ENCODE data around the gene C10orf95.

DNA sequence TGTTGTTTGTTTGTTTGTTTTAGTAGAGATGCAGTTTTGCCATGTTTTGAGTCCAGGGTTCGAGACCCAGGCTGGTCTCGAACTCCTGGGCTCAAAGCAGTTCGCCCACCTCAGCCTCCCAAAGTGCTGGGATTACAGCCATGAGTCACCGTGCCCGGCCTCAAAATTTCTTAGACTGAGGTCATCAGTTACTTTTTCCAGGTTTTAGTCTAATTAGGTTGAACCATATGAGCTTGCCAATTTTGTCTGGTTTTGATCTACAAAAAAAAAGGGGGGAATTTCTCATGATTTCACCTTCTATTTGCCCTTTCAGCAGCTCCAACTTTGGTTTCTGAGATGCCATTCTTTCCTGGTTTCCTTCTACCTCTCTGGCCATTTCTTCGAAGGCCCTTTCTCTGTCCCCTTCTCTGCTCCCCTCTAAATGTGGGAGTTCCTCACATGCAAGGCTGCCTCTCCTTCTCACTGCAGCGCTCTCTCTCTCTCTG is 24.5 kb downstream of the C10orf95 start:
- TF ChIP-seq EZH2 (IDR thresholded peaks at IDR 0.05; ENCODE audit: borderline replicate concordance, low read depth, low read length, severe bottlenecking) (no peak), POLR2A (IDR thresholded peaks at IDR 0.05; ENCODE audit: low read depth, low read length) (no peak), MYC (IDR thresholded peaks at IDR 0.05; ENCODE audit: low read depth, low read length) (no peak), GATA2 (IDR thresholded peaks at IDR 0.05; ENCODE audit: insufficient read depth, insufficient read length, low read depth, low read length) (no peak)
- TF ChIP-seq, protein P1, sequence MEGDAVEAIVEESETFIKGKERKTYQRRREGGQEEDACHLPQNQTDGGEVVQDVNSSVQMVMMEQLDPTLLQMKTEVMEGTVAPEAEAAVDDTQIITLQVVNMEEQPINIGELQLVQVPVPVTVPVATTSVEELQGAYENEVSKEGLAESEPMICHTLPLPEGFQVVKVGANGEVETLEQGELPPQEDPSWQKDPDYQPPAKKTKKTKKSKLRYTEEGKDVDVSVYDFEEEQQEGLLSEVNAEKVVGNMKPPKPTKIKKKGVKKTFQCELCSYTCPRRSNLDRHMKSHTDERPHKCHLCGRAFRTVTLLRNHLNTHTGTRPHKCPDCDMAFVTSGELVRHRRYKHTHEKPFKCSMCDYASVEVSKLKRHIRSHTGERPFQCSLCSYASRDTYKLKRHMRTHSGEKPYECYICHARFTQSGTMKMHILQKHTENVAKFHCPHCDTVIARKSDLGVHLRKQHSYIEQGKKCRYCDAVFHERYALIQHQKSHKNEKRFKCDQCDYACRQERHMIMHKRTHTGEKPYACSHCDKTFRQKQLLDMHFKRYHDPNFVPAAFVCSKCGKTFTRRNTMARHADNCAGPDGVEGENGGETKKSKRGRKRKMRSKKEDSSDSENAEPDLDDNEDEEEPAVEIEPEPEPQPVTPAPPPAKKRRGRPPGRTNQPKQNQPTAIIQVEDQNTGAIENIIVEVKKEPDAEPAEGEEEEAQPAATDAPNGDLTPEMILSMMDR (IDR thresholded peaks at IDR 0.05; ENCODE audit: extremely low read depth in 1 of 2, insufficient read depth in 1 of 2, low read depth in 1 of 2, low read length in 2 of 2) = no peak
